RWPE2 (cell line): ENCODE measurements around the gene CAPG.
"Not testable (repeated sequence)": the region's sequence is repeated elsewhere in the genome, so short reads cannot be mapped to it uniquely, and the experiment has no call there.

Source experiments
- ATAC-seq: fragments of 200-7000 bp; cut with Tn5 transposase; 3 replicates; pipeline ENCODE4 v1.9.1; 2021; ENCODE audit warnings: low read depth
- DNase-seq: peaks from one replicate; pipeline ENCODE4 v3.0.0-alpha.2; 2020; ENCODE audit warnings: low spot score
- H3K27ac ChIP-seq: fragments of 450-650 bp; 2 replicates; pipeline ENCODE4 v1.5.1; 2017; ENCODE audit warnings: mild to moderate bottlenecking; ENCODE audit not compliant: poor library complexity, severe bottlenecking
- H3K27me3 ChIP-seq: fragments of 250-450 bp; sonication (Bioruptor Pico); 2 replicates; pipeline ENCODE4 v1.5.1; 2021; ENCODE audit warnings: mild to moderate bottlenecking, moderate library complexity; ENCODE audit not compliant: insufficient read depth, poor library complexity, severe bottlenecking
- H3K36me3 ChIP-seq: fragments of 250-450 bp; sonication (Bioruptor Pico); 2 replicates; pipeline ENCODE4 v1.5.1; 2020; ENCODE audit warnings: low read depth, mild to moderate bottlenecking, moderate library complexity
- H3K4me1 ChIP-seq: fragments of 250-450 bp; sonication (Bioruptor Pico); 2 replicates; pipeline ENCODE4 v1.5.1; 2021; ENCODE audit warnings: mild to moderate bottlenecking, moderate library complexity; ENCODE audit not compliant: insufficient read depth, poor library complexity, severe bottlenecking
- H3K4me3 ChIP-seq: fragments of 250-450 bp; sonication (Bioruptor Pico); 2 replicates; pipeline ENCODE4 v1.5.1; 2021; ENCODE audit warnings: mild to moderate bottlenecking, moderate library complexity; ENCODE audit not compliant: severe bottlenecking
- H3K9me3 ChIP-seq: fragments of 250-450 bp; sonication (Bioruptor Pico); 2 replicates; pipeline ENCODE4 v1.5.1; 2021; ENCODE audit warnings: mild to moderate bottlenecking, moderate library complexity; ENCODE audit not compliant: severe bottlenecking
- TF ChIP-seq, protein P1 (sequence below): fragments of 450-650 bp; IDR thresholded peaks from one replicate; pipeline ENCODE4 v1.5.1; 2017; ENCODE audit warnings: mild to moderate bottlenecking, moderate library complexity; ENCODE audit not compliant: poor library complexity, severe bottlenecking

The CAPG gene

DNA sequence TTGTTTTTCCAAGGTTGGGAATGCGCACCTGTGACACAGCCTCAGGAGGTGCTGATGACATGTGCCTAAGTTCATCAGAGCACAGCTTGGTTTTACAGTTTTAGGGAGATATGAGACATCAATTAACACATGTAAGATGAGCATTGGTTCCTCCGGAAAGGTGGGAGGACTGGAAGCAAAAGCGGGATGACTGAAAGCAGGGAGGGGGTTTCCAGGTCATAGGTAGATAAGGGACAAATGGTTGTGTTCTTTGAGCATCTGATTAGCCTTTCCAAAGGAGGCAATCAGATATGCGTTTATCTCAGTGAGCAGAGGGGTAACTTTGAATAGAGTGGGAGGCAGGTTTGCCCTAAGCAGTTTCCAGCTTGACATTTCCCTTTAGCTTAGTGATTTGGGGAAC is 26.3 kb downstream of the CAPG start:
- H3K4me3 ChIP-seq = no peak overlapping the region
- H3K36me3 ChIP-seq = peaks cover 50% of the 10 kb centered on the region
- H3K9me3 ChIP-seq = no peaks in the 10 kb centered on the region
- no peak overlapping the region for H3K27ac ChIP-seq
- TF ChIP-seq, protein P1, sequence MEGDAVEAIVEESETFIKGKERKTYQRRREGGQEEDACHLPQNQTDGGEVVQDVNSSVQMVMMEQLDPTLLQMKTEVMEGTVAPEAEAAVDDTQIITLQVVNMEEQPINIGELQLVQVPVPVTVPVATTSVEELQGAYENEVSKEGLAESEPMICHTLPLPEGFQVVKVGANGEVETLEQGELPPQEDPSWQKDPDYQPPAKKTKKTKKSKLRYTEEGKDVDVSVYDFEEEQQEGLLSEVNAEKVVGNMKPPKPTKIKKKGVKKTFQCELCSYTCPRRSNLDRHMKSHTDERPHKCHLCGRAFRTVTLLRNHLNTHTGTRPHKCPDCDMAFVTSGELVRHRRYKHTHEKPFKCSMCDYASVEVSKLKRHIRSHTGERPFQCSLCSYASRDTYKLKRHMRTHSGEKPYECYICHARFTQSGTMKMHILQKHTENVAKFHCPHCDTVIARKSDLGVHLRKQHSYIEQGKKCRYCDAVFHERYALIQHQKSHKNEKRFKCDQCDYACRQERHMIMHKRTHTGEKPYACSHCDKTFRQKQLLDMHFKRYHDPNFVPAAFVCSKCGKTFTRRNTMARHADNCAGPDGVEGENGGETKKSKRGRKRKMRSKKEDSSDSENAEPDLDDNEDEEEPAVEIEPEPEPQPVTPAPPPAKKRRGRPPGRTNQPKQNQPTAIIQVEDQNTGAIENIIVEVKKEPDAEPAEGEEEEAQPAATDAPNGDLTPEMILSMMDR = no peak
- no peak for ATAC-seq
- no peaks in the 10 kb centered on the region for H3K4me1 ChIP-seq
- DNase-seq = no peak
- H3K27me3 ChIP-seq = no peaks in the 10 kb centered on the region

DNA sequence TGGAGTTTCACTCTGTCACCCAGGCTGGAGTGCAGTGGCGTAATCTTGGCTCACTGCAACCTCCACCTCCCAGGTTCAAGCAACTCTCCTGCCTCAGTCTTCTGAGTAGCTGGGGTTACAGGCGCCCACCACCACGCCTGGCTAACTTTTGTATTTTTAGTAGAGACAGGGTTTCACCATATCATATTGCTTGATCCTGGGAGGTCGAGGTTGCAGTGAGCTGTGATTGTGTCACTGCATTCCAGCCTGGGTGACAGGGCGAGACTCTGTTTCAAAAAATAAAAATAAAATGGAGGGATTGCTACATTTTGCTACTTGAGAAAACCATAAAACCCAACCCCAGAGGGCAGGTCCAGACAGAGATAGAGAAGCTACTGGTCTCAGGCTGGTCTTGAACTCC is 27.0 kb downstream of the CAPG start:
- peaks cover 45% of the 10 kb centered on the region for H3K36me3 ChIP-seq
- H3K4me3 ChIP-seq, H3K27ac ChIP-seq, H3K27me3 ChIP-seq, H3K9me3 ChIP-seq, H3K4me1 ChIP-seq, ATAC-seq, DNase-seq: not testable (repeated sequence)

DNA sequence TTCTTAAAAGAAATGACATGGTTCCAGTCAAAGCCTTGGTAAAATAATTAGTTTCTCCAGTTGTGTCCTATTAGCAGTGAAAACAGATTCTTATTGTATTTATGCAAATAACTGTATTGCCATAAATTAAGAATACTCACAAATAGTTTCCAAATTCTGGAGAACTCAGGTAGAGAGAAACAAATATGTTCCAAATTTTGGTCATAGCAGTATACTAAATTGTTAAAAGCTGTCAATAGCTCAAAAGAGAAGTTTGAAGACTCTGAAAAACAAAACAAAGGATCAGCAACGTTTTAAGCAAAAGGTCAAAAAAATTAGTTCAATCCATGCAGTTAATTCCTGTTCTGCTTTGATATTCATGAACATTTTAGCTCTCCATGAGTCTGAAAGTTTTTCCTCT is 30.1 kb downstream of the CAPG start:
- DNase-seq = no peak
- no peak for ATAC-seq
- H3K36me3 ChIP-seq = peaks cover 38% of the 10 kb centered on the region
- H3K9me3 ChIP-seq = no peaks in the 10 kb centered on the region
- TF ChIP-seq, protein P1 = no peak
- H3K4me1 ChIP-seq = no peaks in the 10 kb centered on the region
- H3K27me3 ChIP-seq = no peaks in the 10 kb centered on the region
- no peak overlapping the region for H3K27ac ChIP-seq
- no peak overlapping the region for H3K4me3 ChIP-seq

DNA sequence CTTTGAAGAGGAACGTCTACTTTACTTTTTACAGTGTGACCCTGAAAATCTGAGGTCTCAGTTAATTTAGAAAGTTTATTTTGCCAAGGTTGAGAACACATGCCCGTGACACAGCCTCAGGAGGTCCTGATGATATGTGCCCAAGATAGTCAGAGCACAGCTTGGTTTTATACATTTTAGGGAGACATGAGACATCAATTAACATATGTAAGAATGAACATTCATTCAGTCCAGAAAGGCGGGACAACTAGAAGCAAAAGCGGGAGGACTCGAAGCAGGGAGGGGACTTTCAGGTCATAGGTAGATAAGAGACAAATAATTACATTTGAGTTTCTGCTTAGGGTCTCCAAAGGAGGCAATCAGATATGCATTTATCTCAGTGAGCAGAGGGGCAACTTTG is 31.9 kb downstream of the CAPG start:
- Histone ChIP-seq H3K4me1 (no peaks in the 10 kb centered on the region), H3K36me3 (peaks cover 31% of the 10 kb centered on the region), H3K27ac (no peak overlapping the region), H3K4me3 (no peak overlapping the region), H3K27me3 (no peaks in the 10 kb centered on the region), H3K9me3 (no peaks in the 10 kb centered on the region)
- DNase-seq (no peak), ATAC-seq (no peak)
- TF ChIP-seq, protein P1 = no peak

DNA sequence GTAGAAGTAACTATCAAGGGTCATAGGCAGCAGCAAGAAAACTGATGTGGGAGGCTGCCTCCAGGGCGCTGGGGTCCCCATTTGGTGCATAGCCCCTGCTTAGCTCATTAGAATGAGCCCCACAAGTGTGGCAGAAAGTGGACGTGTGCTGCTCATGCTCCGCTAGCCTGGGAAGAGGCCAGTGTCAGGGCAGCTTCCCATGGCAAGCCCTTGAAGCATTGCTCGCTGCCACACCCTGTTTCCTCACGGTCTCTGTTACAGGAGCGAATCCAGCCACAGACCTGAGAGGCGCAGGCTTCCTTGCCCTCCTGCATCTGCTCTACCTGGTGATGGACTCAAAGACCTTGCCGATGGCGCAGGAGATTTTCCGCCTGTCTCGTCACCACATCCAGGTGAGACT is 33.1 kb downstream of the CAPG start:
- H3K4me1 ChIP-seq = no peaks in the 10 kb centered on the region
- DNase-seq (no peak), ATAC-seq (no peak)
- H3K36me3 ChIP-seq = peaks cover 31% of the 10 kb centered on the region
- no peaks in the 10 kb centered on the region for H3K9me3 ChIP-seq
- no peak overlapping the region for H3K27ac ChIP-seq
- H3K4me3 ChIP-seq = no peak overlapping the region
- H3K27me3 ChIP-seq = no peaks in the 10 kb centered on the region
- TF ChIP-seq, protein P1 = no peak
